HG03103 (cell line): ENCODE data around the gene WDR36.
"Not testable (repeated sequence)": the region's sequence is repeated elsewhere in the genome, so short reads cannot be mapped to it uniquely, and the experiment has no call there.

Experiments
- ATAC-seq: cut with Tn5 transposase; IDR thresholded peaks from one replicate; pipeline ENCODE4 v1.9.1; 2021; ENCODE audit warnings: low read depth; ENCODE audit not compliant: unreplicated experiment

WDR36 gene

DNA sequence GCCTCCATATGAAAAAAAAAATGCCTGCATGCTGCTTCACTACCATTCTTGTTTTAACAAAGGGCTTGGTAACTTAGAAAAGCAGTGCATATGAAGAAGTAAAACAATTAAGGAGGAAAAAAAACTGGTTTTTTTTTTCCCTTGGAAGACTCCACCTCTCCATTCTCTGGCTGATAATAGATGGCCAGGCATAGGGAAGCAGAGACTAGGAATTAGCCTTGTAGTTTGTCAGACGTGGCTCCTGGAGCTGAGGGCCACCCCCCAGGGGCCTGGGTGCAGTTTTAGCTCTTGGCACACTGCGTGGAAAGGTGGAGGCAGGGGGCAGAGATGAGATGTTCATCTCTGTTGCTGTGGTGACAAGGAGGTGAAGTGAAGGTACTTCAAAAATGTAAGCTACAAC is 42.7 kb downstream of the WDR36 start:
- ATAC-seq, result no peak

DNA sequence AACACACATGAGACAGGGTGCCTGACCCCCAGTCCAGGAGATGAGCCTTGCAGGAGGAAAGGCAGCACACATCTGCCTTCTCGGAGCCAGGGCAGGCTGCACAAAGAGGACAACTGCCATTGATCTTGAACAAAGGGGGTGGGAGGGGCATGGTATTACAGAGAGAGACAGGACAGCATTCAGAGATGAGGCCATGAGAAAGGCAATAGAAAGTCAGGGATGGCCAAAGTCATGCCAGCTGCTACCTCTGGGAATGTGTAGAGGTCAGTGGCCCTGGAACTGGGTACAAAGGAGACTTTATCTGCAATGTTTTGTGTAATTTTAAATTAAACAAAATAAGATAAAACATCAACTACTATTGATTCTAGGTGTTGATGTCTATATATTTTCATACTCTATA is 43.2 kb downstream of the WDR36 start:
- ATAC-seq, result no peak

DNA sequence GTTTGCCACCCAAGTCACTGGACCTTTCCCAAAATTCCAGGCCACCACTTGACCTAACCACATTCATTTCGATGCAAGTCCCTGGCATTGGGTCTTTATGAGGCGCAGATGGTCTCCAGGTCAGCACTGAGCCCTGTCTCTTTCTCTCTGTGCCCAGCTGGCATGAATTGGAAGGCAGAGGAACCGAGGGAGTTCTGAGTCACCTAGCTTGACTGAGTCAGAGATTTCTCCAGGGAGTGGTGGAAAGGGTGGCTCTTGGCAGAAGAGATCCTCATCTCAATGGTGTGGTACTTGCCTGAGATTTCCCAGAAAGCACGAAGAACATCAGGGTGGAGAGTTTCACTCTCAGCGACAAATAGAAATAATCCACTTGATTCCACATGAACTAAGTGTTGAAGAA is 43.8 kb downstream of the WDR36 start:
- no peak for ATAC-seq

DNA sequence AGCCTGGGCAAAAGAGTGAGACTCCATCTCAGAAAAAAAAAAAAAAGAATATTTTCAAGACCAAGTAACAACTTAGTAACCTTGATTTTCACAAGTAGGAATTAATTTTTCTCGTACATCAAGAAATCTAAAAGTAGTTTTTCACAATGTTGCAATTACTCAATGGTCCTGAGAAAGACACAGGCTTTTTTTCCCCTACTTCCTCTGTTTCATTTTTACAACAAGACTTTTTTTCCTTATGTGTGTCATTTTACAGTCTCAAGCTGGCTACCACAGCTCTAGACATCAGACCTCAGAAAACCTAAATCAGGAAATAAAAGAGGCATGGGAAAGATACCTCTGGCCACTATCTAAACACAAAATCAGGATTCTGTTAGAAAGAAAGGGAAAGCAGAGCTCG is 45.9 kb downstream of the WDR36 start:
- no peak for ATAC-seq

DNA sequence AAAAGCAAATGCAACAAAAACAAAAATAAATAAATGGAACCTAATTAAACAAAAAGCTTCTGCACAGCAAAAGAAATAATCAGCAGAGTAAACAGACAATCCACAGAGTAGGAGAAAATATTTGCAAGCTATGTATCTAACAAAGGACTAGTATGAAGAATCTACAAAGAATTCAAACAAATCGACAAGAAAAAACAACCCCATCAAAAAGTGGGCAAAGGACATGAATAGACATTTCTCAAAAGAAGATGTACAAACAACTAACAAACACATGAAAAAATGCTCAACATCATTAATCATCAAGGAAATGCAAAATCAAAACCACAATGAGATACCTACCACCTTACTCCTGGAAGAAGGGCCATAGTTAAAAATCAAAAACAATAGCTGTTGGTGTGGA is 49.3 kb downstream of the WDR36 start:
- ATAC-seq, result not testable (repeated sequence)

DNA sequence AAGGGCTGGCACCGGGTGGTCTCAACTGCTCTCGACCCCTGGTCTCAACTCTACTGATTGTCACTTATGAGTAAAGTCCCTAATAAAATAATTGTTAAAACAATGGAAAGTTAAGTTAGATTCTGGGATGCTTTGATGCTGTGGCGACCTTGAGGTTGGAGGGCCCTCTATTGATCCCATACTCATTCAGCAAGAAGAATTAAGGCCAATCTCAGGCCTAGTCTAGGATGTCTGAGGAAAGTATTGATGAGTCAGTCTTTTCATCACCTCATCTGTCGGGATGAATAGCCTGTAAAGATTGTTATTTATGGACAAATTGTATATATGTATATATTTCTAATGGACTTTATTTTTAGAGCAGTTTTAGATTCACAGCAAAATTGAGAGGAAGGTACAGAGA is 50.8 kb downstream of the WDR36 start:
- ATAC-seq, result no peak

DNA sequence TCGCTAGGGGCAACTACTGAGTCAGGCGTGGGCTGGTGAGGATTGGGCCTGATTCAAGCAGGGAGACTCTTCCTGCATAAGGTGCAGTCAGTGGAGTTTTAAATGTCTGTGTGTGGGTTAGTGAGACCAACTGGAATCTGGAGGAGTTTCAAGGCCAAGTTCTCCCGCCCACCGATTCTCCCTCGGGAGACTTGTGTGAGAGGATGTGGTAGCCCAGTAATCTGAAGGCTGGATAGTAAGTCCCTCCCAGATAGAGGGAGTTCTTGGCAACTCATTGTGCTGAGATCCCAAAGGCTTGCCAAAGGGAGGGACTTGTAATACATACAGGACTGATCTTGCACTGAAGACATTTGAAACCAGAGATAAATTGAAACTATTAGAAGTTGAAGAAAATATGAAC is 51.8 kb downstream of the WDR36 start:
- ATAC-seq, result peak; percentile 15

DNA sequence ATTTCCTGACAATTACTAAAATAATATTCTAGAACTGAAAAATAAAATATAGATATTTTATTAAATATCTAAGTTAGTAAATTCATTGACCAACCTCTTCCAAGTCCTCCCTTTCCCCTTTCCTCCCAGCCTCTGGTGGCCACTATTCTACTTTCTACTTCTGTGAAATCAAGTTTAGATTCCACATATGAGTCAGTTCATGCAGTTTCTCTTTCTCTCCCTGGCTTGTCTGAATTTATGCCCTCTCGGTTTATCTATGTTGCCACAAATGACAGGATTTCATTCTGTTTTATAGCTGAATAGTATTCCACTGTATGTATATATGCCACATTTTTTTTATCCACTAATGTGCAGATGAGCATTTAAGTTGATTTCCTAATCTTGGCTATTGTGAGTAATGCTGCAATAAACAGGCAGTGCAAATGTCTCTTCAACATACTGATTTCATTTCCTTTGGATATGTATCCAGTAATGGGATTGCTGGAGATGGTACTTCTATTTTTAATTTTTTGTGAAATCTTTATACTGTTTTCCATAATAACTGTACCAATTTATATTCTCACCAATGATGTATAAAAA is 52.3 kb downstream of the WDR36 start:
- peak; percentile 96 for ATAC-seq

DNA sequence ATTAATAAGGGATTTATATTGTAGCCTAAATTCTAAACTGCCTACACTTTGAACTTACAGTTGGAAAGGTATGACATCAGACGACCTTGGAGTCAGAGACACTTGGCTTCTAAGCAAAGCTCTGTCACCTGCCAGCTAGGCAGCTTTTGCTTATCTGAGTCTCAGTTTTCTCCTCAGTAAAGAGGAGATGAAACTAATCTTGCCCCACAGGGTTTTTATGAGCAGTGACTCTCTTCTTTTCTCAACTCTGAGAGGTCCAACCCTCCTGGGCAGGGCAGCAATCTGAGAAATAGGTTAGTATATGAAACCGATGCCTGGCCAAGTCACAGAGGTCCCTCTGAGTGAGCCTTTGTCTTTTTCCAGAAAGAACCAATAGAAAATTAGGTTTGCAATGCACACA is 53.9 kb downstream of the WDR36 start:
- ATAC-seq, result no peak

DNA sequence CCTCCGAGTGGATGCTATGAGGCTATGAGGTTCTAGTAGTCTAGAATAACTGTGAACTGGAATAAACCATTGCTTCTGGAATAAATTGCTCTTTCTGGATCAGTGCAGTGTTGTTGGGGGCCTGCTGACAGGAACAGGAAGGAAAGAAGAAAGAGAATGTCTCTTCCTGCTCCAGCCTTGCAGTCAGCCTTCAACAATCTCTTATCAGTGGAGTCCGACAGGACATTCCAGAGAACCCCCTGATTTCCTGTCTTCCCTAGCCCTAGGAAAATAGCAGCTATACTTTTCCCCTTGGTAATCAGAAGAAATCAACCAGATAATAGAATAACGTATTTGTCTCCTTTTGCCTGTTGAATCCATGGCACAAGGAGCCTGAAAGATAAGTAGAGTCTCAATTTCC is 55.4 kb downstream of the WDR36 start:
- no peak for ATAC-seq

DNA sequence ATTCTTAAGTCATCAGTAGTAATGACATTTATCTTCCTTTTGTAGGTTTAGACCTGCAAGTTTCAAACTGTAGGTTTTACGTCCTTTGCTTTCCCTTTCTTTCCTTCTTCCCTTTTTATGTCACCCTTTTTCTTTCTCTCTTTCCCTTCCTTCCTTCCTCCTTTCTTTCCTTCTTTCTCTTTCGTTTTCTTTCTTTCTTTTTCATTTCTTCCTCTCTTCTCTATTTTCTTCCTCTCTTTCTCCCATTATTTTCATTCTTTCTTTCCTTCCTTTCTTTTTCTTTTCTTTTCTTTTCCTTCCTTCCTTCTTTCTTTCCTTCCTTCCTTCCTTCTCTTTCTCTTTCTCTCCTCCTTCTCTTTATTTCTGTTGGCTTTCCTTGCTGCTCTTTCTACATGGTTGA is 59.9 kb downstream of the WDR36 start:
- ATAC-seq, result no peak

DNA sequence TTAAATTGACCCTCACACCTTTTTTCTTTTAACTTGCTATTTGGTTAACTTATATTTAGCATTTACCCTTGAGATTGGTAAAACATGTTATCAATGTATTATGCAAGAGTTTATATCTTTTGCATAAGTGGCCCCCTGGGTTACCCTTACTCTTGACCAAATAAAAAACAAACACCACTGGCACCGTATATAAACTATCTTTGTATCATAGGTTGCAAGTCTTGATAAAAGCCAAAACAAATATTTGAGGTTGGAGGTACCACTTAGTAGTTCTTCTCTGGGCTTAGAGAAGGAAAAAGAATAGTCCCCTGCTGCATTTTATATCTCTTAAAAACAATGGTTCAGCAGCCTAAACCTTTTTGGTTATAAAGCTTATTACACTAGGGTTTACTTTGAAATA is 61.3 kb downstream of the WDR36 start:
- no peak for ATAC-seq

DNA sequence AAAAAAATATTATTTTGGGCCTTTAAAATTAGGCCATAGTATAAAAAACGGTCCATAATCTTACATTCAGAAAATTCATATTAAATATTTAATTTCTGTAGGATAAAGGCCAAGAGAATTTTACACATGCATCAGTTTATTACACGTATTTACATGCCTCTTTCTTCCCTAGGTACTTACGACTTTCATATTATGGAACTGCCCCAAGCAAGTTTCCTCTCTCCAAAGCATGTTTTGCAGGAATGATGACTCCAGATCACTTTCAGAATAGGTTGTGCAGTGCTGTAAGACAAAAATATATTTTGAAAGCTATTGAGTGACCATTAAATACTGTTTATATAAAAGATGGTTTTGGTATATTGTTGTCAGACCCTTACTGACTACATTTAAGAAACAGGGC is 61.8 kb downstream of the WDR36 start:
- ATAC-seq, result no peak

DNA sequence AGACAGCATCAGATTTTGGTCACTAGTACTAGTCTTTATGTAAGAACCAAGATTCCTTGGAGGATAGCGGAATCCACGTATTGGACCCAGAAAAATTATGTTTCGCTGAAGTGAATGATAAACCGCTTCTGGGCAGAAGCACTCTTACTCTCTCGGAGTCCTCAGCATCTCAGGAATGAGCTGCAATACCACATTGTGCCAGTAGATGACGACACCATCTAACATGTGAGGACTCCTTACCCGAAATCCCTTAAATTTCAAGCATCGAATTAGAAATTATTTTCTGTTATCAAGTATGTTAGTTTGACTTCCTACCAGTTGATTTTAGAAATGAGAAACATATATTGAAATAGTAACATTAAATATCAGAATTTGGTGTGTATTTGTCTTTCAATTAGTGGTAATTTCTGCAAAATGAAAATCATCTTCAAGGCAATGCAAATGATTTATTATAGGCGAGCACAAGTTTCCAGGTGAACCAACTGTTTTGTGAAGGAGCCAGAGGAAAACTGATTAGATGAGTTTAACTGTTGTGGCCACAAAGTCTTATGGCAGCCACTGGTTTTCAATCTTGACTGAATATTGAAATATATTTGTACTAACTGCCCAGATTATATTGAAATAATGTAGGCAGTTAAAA is 66.1 kb downstream of the WDR36 start:
- peak; percentile 85 for ATAC-seq

DNA sequence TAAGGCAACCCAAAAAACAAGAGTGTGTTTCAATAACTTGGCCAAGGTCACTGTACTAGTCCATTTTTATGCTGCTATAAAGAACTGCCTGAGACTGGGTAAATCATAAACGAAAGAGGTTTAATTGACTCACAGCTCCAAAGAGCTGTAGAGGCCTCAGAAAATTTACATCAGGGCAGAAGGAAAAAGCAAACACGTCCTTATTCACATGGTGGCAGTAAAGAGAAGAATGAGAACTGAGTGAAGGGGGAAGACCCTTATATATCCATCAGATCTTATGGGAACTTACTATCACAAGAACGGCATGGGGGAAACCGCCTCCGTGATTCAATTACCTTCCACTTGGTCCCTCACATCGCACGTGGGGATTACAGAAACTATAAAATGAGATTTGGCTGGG is 67.7 kb downstream of the WDR36 start:
- ATAC-seq, result no peak

DNA sequence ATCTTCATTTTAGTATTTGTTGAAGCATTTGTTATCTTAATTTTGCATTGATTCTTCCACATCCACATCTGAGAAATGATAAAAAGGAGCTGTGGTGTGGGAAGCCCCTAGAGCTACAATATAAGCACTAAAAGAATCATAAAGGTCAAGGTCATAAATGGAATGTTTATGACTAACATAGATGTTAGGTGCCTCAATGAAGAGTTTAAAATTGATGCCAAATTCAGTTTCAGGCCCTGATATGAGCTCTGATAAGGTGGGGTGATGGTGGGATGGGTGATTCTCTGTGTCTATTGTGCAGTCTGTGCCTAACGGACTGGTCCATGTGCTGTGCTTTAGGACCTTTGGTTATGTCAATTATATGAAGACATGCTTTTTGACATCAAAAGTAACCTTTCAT is 70.9 kb downstream of the WDR36 start:
- ATAC-seq, result no peak

DNA sequence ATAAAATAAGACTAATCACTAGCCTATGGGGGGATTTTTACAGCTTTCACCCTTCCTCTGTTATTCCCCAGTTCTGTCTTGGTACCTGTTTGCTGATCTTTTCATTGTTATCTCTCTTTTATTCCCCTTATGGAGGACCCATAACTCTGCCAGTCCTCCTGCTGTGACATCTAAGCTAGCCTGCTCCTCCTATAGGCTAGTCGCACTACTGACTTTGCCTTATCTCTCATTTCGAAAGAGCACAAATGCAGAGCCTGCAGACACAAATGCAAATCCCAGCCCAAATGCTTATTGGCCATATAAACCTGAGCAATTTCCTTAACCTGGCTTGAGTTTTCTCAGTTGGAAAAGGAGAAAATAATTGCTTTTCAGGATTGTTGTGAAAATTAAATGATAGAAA is 72.9 kb downstream of the WDR36 start:
- no peak for ATAC-seq

DNA sequence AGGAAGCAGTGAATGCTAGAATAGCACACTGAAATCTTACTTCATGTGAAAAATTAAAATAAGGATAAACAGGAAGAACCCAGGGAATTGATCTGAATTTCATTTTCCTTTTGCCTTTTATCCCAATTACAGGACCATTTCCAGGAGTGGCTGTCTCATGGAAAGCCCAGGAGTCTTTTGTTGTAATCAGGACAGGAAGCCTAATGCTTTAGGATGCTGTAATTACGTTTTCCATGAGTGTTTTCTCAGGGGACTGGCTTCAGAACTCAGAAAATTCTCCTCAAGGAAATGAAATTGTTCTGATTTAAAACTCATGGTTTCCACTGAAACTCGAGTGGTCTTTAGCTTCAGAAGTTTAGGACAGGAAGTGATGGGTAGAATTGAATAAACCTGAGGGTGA is 75.4 kb downstream of the WDR36 start:
- no peak for ATAC-seq

DNA sequence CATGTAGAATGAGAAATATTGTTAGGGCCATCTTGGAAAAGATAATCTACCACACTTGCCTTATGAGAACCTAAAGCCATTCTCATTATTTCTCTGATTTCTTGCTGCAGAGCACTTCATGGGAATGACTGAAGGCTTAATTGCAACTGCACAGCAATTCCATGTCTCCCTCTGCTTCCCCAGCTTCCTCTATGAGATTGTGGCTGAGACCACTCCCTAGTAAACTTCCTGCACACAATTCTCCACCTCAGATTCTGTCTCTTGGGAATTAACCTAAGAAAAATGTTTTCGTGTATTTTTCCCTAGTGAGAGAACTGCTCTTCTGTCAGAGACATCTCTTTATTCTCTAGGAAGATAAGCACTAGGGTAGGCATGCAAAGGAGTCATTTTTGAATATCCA is 76.5 kb downstream of the WDR36 start:
- no peak for ATAC-seq

DNA sequence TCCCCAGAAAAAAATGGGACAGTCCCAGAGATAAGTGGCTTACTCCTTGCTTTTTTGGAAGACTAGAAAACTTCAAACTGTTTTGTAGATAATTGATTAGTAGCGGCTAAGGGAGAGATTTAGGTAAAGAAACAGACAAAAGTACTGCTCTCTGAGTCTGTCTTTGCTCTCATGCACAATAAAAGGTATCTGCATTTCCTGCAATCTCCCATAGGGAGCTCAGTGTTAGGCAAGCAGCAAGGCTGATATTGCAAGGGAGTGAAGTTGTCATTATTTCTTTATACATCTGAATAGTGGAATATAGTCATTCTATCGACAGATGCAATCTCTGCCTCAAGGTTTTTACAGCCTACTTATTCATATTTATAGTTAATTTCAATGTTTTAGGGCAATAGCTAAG is 77.1 kb downstream of the WDR36 start:
- ATAC-seq, result no peak

DNA sequence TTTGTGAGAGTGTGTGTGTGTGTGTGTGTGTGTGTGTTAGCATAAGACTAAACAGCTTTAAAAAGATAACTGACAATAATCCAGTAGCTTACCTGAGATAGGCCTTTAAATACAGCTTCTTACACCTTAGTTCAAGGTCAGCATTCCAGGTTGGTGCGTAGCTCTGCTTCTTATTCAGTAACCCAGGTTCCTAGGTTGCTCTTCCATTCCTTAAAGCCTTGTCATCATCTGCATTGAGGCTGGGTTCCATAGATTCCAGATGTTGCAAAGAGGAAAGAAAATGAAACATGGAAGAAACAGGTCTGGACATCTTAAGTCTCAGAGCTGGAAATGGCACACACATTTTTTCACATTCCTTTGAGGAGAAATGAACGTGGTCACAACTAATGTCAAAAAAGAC is 78.1 kb downstream of the WDR36 start:
- ATAC-seq, result no peak

DNA sequence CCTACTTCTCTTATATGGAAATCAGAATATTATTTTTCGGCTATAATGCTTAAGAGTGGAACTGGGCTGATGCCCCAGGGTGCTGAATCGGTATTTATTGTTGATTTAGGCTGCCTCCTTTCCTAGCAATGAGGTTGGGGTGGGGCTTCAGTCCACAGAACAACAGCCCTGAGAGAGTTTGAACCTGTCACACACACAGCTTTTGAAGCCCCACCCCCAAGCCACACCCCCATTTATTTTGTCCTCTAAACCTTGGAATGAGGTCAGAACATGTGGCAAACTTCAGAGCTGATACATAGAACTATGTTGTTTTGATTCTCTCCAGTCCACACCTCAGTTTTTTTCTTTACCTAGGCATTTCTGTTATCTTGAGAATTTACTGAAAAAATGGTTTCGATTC is 80.4 kb downstream of the WDR36 start:
- no peak for ATAC-seq

DNA sequence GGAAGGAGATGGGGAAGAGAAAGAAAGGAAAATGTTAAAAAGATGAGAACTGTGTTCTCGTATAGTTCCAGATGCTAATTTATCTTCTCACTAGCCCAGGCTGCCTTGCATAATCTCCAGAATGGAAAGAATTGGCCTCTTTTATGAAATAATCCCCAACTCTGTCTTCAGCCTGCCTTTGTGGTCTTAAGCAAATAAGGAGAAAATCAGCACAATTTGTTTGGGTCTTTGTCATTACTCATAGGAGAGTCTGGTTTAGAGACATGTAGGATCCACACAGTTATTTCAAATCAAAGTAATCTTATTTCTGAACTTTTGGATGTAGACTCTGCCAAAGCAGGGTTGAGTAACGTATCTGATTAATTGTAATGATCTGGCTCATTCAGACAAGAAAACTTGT is 81.3 kb downstream of the WDR36 start:
- no peak for ATAC-seq
